HT1080 (cell line): ENCODE results near the gene ARL4D. TPM values are rescaled to one million over a fixed set of nuclear protein-coding genes. Genes with fewer than 3 reads are reported as not detected.
"Not testable (repeated sequence)": the region's sequence is repeated elsewhere in the genome, so short reads cannot be mapped to it uniquely, and the experiment has no call there.

Experiments used
- DNase-seq: peaks from one replicate; pipeline ENCODE4 v3.0.0-alpha.2; 2015; ENCODE audit warnings: low read depth
- total RNA-seq: library from RNA; depleted of rRNA; stranded (reverse); fragments of >200 nt; shearing (Covaris generic); gene quantifications from 2 replicates; pipeline ENCODE4 v1.2.3, GENCODE V29; 2014

ARL4D gene
- total RNA-seq, 1 experiment from 2014 or later: 8.9 TPM

DNA sequence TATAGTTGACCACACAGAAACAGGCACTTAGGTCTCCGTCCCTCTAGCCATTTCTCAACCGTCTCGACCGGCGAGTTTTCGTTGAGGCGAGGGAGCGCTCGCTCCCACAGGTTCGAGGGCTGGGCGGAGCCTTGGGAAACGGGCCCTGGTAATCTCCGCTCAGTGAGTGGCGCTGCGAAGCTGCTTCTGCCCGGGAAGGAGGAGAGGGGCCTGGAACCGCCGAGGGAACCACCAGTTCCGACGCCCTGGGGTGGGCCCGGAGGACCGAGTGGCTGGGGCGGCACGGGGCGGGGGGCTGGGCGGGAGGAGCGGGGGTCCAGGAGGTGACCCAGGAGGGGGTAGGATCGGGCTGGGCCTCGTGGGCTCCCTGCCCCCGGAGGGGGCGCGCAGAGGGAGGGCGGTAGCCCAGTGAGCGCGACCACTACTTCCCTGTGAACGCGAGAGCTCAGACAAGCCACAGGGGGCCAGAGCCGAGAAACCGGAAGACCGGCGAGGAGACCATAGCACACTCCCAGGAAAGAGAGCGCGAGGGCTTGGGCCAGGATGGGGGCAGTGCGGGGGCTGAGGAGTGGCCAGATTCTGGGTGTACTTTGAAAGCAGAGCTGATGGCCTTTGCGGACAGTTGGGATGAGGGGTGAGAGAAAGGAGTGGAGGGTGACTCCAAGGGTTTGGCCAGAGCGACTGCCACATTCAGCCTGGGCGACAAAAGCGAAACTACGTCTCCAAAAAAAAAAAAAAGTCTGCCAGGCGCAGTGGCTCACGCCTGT is 29.9 kb upstream of the ARL4D start:
- DNase-seq: no peak

DNA sequence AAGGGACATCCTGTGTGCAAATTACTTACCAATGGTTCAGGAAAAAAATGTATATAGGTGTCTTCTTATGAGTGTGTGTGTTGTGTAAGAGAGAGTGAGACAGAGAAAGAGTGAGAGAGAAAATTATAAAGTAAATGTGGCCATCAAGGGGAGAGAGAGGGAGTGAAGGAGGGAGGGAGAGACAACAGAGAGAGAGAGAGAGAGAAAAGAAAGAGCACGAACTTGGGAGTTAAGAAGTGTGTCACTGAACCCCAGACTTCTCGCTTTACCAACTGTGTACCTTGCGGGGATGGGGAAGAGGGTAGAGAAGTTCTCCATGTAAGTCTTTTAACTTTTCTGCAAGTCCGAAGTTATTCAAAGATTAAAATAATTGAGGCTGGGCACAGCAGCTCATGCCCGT is 28.8 kb upstream of the ARL4D start:
- DNase-seq: no peak

GRCh38 chr17:43371227-43371821 is 27.5 kb upstream of the ARL4D start:
- no peak for DNase-seq

DNA sequence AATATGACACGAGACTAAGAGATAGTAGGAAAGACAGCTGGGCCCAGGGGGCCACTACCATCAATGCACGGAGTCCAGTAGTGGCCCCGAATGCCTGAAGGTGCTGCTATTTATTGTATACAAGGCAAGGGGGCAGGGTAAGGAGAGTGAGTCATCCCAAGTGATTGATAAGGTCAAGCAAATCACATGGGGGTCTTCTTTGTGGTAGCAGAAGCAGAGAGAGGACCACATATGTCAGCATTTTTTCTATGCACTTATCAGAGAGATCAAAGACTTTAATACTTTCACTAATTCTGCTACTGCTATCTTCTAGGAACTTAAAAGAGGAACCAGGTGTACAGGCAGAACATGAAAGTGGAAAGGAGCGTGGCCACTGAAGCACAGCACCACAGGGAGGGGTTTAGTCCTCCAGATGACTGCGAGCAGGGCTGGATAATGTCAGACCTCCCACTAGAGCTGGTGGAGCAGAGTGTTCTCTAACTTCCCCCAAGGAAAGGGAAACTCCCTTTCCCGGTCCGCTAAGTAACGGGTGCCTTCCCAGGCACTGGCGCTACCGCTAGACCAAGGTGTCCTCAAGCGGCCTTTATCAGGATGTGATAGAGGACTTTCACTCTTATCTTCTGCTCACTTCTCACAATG is 26.4 kb upstream of the ARL4D start:
- DNase-seq: no peak

GRCh38 chr17:43373356-43373755 is 25.4 kb upstream of the ARL4D start:
- no peak for DNase-seq

- not testable (repeated sequence) for DNase-seq
Observed at GRCh38 chr17:43375915-43376314, 22.9 kb upstream of the ARL4D start.

DNA sequence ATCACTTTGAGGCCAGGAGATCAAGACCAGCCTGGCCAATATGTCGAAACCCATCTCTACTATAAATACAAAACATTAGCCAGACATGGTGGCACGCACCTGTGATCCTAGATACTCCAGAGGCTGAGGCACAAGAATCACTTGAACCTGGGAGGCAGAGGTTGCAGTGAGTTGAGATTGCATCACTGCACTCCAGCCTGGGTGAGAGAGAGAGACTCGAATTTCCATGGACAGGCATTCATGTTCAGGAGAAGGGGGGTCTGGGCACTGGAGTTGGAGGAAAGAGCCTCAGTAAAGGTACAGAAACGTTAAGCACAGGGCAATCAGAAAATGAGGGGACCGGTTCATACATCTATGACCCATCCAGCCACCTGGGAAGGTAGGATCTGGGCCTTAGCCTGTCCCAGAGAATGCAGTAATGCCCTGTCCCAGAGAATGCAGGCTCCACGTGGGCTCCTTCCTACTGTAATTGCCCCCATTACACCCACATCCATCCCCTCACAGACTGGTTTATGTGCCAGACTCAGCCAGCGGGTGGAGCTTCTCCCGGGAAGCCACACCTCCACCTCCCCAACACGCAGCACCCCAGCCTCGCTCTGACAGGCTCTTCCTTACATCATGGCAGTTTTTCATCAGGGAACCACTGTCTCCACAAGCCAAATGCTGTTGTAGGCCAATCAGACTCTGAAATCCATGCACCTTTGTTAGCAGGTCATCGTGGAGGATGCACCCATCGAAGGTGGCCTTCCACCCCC is 21.6 kb upstream of the ARL4D start:
- no peak for DNase-seq

DNA sequence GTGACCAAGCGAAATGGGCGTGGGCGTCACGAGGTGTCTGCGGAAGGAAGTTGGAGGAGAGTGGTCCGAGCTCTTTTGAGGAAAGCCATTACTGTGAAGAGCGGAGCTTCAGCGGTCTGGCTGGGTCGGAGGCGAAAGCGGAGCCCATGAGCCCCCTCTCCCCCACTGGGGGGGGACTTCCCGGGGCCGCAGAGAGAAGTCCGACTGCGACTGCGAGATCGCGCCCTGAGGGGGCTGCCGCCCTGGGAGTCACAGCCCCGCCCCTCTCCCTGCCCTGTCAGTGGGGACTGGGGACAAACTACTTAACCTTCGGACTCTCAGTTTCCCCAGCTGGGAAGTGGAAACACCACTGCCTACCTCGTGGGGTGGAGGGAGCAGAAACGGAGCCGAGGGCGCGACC is 20.0 kb upstream of the ARL4D start:
- DNase-seq: no peak

- DNase-seq: no peak
Observed at GRCh38 chr17:43380307-43380706, 18.5 kb upstream of the ARL4D start.

DNA sequence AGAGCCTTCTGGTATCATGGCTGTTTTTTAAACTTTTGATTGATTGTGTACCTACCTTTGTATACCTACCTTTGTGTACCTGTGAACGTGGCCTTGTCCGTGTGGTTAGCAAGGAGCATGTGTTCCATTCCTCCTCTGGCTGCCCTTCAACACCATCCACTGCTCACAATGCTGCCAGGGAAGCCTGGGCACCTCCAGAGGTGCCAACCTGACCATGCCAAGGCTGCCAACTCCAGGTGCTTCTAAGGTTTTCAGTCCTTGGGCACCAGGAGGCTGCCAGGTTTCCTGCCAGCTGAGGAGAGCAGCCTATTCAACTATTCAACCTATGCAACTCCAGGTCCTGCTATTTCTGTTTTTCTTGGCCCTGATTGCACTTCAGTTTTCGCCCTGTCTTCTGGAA is 17.6 kb upstream of the ARL4D start:
- no peak for DNase-seq

GRCh38 chr17:43381621-43382020 is 17.2 kb upstream of the ARL4D start:
- DNase-seq: no peak

DNA sequence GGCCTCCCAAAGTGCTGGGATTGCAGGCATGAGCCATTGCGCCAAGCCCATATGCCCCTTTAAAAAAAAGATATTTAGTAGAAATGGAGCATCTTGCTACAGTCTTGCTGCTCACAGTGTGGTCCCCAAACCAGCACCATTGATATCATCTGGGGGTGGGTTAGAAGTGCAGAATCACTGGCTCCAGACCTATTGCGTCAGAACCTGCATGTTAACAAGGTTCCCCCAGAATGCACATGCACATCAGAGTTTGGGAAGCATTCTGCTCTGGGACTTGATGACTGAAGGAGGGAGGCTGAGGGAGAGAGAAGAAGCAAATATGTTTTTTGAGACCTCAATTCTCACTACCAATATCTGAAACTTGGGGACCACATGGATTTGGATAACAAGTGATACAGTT is 16.0 kb upstream of the ARL4D start:
- no peak for DNase-seq

GRCh38 chr17:43383372-43383771 is 15.4 kb upstream of the ARL4D start:
- no peak for DNase-seq

- DNase-seq: no peak
Observed at GRCh38 chr17:43383826-43384475, 14.8 kb upstream of the ARL4D start.

- DNase-seq: no peak
Observed at GRCh38 chr17:43384476-43384862, 14.3 kb upstream of the ARL4D start.

GRCh38 chr17:43385046-43385831 is 13.6 kb upstream of the ARL4D start:
- DNase-seq: no peak

DNA sequence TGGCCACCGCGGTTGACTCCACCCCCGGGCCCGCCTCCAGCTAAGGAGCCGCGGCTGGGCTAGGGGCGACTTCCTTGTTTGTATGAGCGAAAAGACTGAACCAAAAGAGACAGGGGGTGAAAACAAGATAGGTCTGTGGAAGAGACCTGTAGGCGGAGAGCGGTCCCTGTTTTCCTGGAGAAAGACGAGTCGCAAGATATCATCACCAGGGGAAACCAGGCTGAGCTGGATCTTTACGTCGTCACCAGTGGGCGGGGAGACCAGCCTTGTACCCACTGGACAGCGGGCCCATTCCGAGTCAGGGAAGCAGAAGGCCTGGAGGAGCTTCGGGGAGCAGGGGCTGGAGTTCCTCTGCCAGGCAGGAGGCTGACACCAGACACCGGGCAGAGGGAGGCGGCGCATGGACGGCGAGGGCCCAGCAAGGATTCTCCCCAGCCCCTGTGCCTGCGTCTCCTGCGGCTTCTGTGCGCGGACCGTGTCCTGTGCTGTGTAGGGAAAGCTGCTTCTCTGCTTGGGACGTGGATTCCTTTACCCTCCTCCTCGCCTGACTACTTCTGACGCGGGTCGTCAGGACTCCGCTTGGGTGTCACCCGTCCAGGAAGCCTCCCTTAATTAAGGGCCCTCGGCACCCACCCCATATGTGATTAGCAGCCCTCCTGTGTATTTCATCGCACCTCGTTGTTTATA is 10.3 kb upstream of the ARL4D start:
- DNase-seq: peak; percentile 89

- peak; percentile 71 for DNase-seq
Observed at GRCh38 chr17:43389046-43389947, 9.5 kb upstream of the ARL4D start.

DNA sequence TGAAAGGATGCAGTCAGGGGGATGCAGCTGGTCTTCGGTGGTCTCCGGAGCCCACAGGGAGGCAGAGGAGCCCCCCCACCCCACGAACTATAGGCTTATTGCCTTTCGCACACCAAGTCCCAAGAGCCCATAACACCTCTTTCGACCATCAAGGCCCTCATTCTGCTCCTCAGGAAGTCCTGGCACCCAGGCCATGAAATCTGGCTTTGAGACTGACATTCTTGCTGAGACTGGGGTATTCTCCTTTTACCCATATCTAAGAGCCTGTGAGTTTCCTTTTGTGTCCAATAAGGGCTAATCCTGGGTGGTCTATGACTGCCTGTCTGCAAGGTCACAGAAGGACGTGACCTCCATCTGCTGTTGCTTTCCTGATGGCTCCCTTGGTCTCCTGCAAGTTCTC is 6.4 kb upstream of the ARL4D start:
- no peak for DNase-seq
